K562 (cell line): ENCODE measurements around the gene MAP4K4. TPM values are rescaled to one million over a fixed set of nuclear protein-coding genes. Genes with fewer than 3 reads are reported as not detected.

Experiments used
- ATAC-seq: fragments of 200-7000 bp; cut with Tn5 transposase; 3 replicates; pipeline ENCODE4 v1.9.1; 2020; ENCODE audit warnings: moderate library complexity
- BruUV-seq: library from RNA; stranded (reverse); fragments of 400-500 nt; replicated peaks from 2 replicates; lab custom pipeline; 2021; lab: Mats Ljungman, UMichigan
- CTCF ChIA-PET: fragments of 300-600 bp; formaldehyde crosslinking; extraction: SDS; loops from one replicate; lab custom pipeline; 2021; ENCODE audit warnings: low intra/inter-chr PET ratio; lab: Yijun Ruan, JAX
- POLR2A ChIA-PET: fragments of 300-600, 350-650 bp; sonication (Branson Sonifier 250); formaldehyde crosslinking; extraction: SDS; loops from one replicate; lab custom pipeline; 2021; ENCODE audit warnings: antibody characterized with exemption, inconsistent platforms; lab: Yijun Ruan, JAX
- DNase-seq, 4 experiments: peaks; one replicate each; pipeline versions ENCODE4 v3.0.0 to v3.0.0-alpha.2; 2011 to 2018; ENCODE audit warnings: low spot score in 3 of 4, mixed read lengths in 3 of 4; ENCODE audit errors: extremely low read depth in 1 of 4
- FAIRE-seq: peaks from 2 replicates; lab custom pipeline; 2011; peaks lifted over from hg19 to GRCh38; lab: Jason Lieb, UNC
- H2AFZ ChIP-seq: 2 replicates; pipeline ENCODE4 v1.6.0; 2011; ENCODE audit warnings: low read depth, low read length, control low read depth, inconsistent platforms
- H3K27ac ChIP-seq: fragments of 200-600 bp; 3 replicates; pipeline ENCODE4 v1.8.0; 2011; ENCODE audit warnings: low read depth, mild to moderate bottlenecking, control low read depth, inconsistent platforms, low read length, moderate library complexity, mixed read lengths; ENCODE audit errors: extremely low read depth
- H3K27me3 ChIP-seq, 2 experiments: fragments of 300-600 bp in 1 of 2; 2 replicates in 1 of 2; 3 replicates in 1 of 2; pipeline versions ENCODE4 v1.6.0 to v1.8.0; 2011; ENCODE audit warnings: inconsistent platforms in 2 of 2, low read length in 2 of 2, mild to moderate bottlenecking in 1 of 2, mixed read lengths in 1 of 2, moderate library complexity in 1 of 2; ENCODE audit not compliant: control insufficient read depth in 2 of 2, insufficient read depth in 2 of 2
- H3K36me3 ChIP-seq: fragments of 300-600 bp; 3 replicates; pipeline ENCODE4 v1.8.0; 2011; ENCODE audit warnings: mild to moderate bottlenecking, low read length, inconsistent platforms; ENCODE audit not compliant: control insufficient read depth, insufficient read depth
- H3K4me1 ChIP-seq, 2 experiments: fragments of 200-600 bp in 1 of 2; replicated peaks in 1 of 2; 2 replicates in 1 of 2; 3 replicates in 1 of 2; pipeline versions ENCODE4 v1.5.1 to v1.8.0; 2011; ENCODE audit warnings: inconsistent platforms in 2 of 2, low read length in 2 of 2, mild to moderate bottlenecking in 1 of 2, mixed read lengths in 1 of 2, moderate library complexity in 1 of 2; ENCODE audit not compliant: control insufficient read depth in 2 of 2, insufficient read depth in 2 of 2
- H3K4me2 ChIP-seq: 2 replicates; pipeline ENCODE4 v1.6.1; 2011; ENCODE audit warnings: low read length, control low read depth, inconsistent platforms, mixed read lengths; ENCODE audit not compliant: insufficient read depth
- H3K4me3 ChIP-seq: fragments of 200-600 bp; sonication (generic), shearing (Covaris generic); 2 replicates; pipeline ENCODE4 v1.5.1; 2016; ENCODE audit warnings: control low read depth, inconsistent platforms
- H3K79me2 ChIP-seq: fragments of 200-600 bp; 3 replicates; pipeline ENCODE4 v1.8.0; 2011; ENCODE audit warnings: low read length, inconsistent platforms; ENCODE audit not compliant: control insufficient read depth, insufficient read depth
- H3K9ac ChIP-seq, 2 experiments: 2 replicates each; pipeline versions ENCODE4 v1.6.0 to v1.6.1; 2011; ENCODE audit warnings: low read depth in 2 of 2, low read length in 2 of 2, control low read depth in 1 of 2, inconsistent platforms in 1 of 2, mild to moderate bottlenecking in 1 of 2, mixed read lengths in 1 of 2; ENCODE audit not compliant: insufficient read depth in 1 of 2
- H3K9me1 ChIP-seq: one replicate; pipeline ENCODE4 v1.6.0; 2011; ENCODE audit warnings: inconsistent platforms, mild to moderate bottlenecking, low read length, moderate library complexity; ENCODE audit not compliant: control insufficient read depth, insufficient read depth
- H3K9me3 ChIP-seq: replicated peaks from 2 replicates; pipeline ENCODE4 v1.5.1; 2011; ENCODE audit warnings: low read depth, low read length, inconsistent platforms; ENCODE audit not compliant: control insufficient read depth, insufficient read depth
- H4K20me1 ChIP-seq: replicated peaks from 2 replicates; pipeline ENCODE4 v1.6.1; 2011; ENCODE audit warnings: low read length, inconsistent platforms, mixed read lengths; ENCODE audit not compliant: control insufficient read depth, insufficient read depth
- CSDE1 ChIP-seq, 2 experiments: fragments of 450-650 bp; IDR thresholded peaks; 2 replicates each; pipeline ENCODE4 v1.6.1; 2016; ENCODE audit warnings: mild to moderate bottlenecking in 1 of 2
- EP400 ChIP-seq: fragments of 450-650 bp; IDR thresholded peaks from 2 replicates; pipeline ENCODE4 v1.6.1; 2017; ENCODE audit warnings: antibody characterized with exemption, mild to moderate bottlenecking, moderate library complexity
- GABPB1 ChIP-seq: sonication (generic); formaldehyde crosslinking; IDR thresholded peaks from 2 replicates; pipeline ENCODE4 v1.8.0; 2022; ENCODE audit warnings: mild to moderate bottlenecking, missing genetic modification reagents
- HLTF ChIP-seq: fragments of 450-650 bp; IDR thresholded peaks from 2 replicates; pipeline ENCODE4 v1.6.1; 2016
- JUNB ChIP-seq: fragments of 450-650 bp; formaldehyde crosslinking; conservative IDR thresholded peaks from 2 replicates; pipeline ENCODE4 v1.4.0; 2020; ENCODE audit warnings: mild to moderate bottlenecking
- MAZ ChIP-seq, 2 experiments: fragments of 450-650 bp in 1 of 2; sonication (generic) in 1 of 2; formaldehyde crosslinking; IDR thresholded peaks in 1 of 2; conservative IDR thresholded peaks in 1 of 2; 2 replicates each; pipeline versions ENCODE4 v1.4.0 to v1.5.0; 2020; ENCODE audit warnings: mild to moderate bottlenecking in 1 of 2, missing genetic modification reagents in 1 of 2
- POU5F1 ChIP-seq: fragments of 150-350 bp; IDR thresholded peaks from 2 replicates; pipeline ENCODE4 v1.6.1; 2014; ENCODE audit warnings: borderline replicate concordance, low read length, low read depth, mild to moderate bottlenecking; ENCODE audit not compliant: partially characterized antibody
- PREB ChIP-seq: sonication (generic); formaldehyde crosslinking; IDR thresholded peaks from 2 replicates; pipeline ENCODE4 v1.8.1; 2023; ENCODE audit warnings: mild to moderate bottlenecking, missing genetic modification reagents
- THRAP3 ChIP-seq: fragments of 450-650 bp; IDR thresholded peaks from 2 replicates; pipeline ENCODE4 v1.6.1; 2016; ENCODE audit warnings: mild to moderate bottlenecking, inconsistent platforms, borderline replicate concordance
- ZNF41 ChIP-seq: fragments of 250-450 bp; sonication (Bioruptor Pico); conservative IDR thresholded peaks from 2 replicates; pipeline ENCODE4 v1.4.0; 2020; ENCODE audit warnings: mild to moderate bottlenecking
- WGBS: fragments of 100-300 bp; shearing (Covaris generic); methylation state at CpG from one replicate; pipeline ENCODE4 v1.1.6; 2016; ENCODE audit warnings: low coverage, mixed read lengths; ENCODE audit not compliant: insufficient coverage; ENCODE audit errors: missing lambda C conversion rate; 5-methylcytosine and 5-hydroxymethylcytosine counted together
- in situ Hi-C: fragments of 300-500 bp; cut with MboI; formaldehyde crosslinking; loops from 4 replicates; pipeline ENCODE4 v1.15.0; 2018; ENCODE audit warnings: inconsistent platforms, mixed read lengths
- intact Hi-C: fragments of 100-400 bp; cut with micrococcal nuclease; formaldehyde crosslinking; loops from 2 replicates; pipeline ENCODE4 v1.14.2; 2022
- polyA plus RNA-seq, 8 experiments: library from polyadenylated mRNA; depleted of rRNA in 4 of 8; stranded (reverse) in 5 of 8; unstranded in 3 of 8; fragments of >200 nt; fragmentation: Nextera tagmentation in 2 of 8; fragmentation: Illumina TruSeq in 1 of 8; extraction: Ambion mirVana in 2 of 8; extraction: Trizol in 1 of 8; gene quantifications; 2 replicates each; pipeline versions ENCODE4 v1.2.1 to v1.2.3, GENCODE V29; 2011 to 2014; ENCODE audit warnings: inconsistent platforms in 1 of 8, missing spikeins in 1 of 8
- total RNA-seq, 7 experiments: library from RNA; depleted of rRNA in 6 of 7; stranded (reverse); fragments of >200 nt in 6 of 7; fragmentation: Illumina TruSeq in 2 of 7; extraction: Trizol in 2 of 7; gene quantifications; 2 replicates each; pipeline versions ENCODE4 v1.2.1 to v1.2.3, GENCODE V29; 2011 to 2021; ENCODE audit warnings: low replicate concordance in 1 of 7

Gene MAP4K4
- total and polyA plus RNA-seq, 9 of the 15 experiments (the other 6 are each of a cell fraction or from before 2014, with no cell fraction given), result 7.6 to 76.4 (median 50.6) TPM

- 61% methylated on average over 4 of the region's 4 CpGs for WGBS
- ATAC-seq, result no peak
Observed at GRCh38 chr2:101732199-101732598, 34.7 kb downstream of the MAP4K4 start.

More at GRCh38 chr2:101732199-101732598, 34.7 kb downstream of the MAP4K4 start:
- H3K27ac ChIP-seq, result no peak overlapping the region
- peaks cover 6% of the 10 kb centered on the region for H3K9me1 ChIP-seq
- TF ChIP-seq GABPB1 (CRISPR knock-in tag), result no peak
- TF ChIP-seq POU5F1, result no peak
- no peak for TF ChIP-seq THRAP3
- TF ChIP-seq HLTF, result no peak
- TF ChIP-seq ZNF41, result no peak
- no peak for TF ChIP-seq CSDE1 (IDR thresholded peaks at IDR 0.05)
- no peak for TF ChIP-seq MAZ (CRISPR knock-in tag; conservative IDR thresholded peaks at IDR 0.05 in 1 of 2, IDR thresholded peaks at IDR 0.05 in 1 of 2)
- no peak for TF ChIP-seq EP400
- TF ChIP-seq JUNB (CRISPR knock-in tag), result no peak
- TF ChIP-seq PREB, result no peak
- intact Hi-C loops, result no loop called here
- peaks cover 77% of the 10 kb centered on the region for H3K79me2 ChIP-seq
- BruUV-seq, result no TSS peak
- POLR2A ChIA-PET, result interaction anchor here (0.7 kb wide), 1 partner anchor 15 kb away, joined by 3 read pairs; no protein-coding TSS in a partner anchor
- H3K4me2 ChIP-seq, result no peak overlapping the region
- no peaks in the 10 kb centered on the region for H3K27me3 ChIP-seq
- FAIRE-seq, result no peak
- H3K9me3 ChIP-seq, result no peaks in the 10 kb centered on the region
- H2AFZ ChIP-seq, result no peak overlapping the region
- no peak overlapping the region for H3K4me3 ChIP-seq
- H4K20me1 ChIP-seq, result peaks cover 36% of the 10 kb centered on the region
- H3K36me3 ChIP-seq, result no peaks in the 10 kb centered on the region
- DNase-seq, result no peak
- H3K4me1 ChIP-seq, result peaks cover 0 to 6% of the 10 kb centered on the region in 2 experiments; a peak in 3 of 5 replicates
- CTCF ChIA-PET, result no interaction called here
- H3K9ac ChIP-seq, result no peak overlapping the region
- in situ Hi-C loops, result no loop called here
